Left renal pelvis (tissue), 4 donors: ENCODE results near the gene LRRC10B. TPM values are rescaled to one million over a fixed set of nuclear protein-coding genes. Genes with fewer than 3 reads are reported as not detected.
"Not testable (repeated sequence)": the region's sequence is repeated elsewhere in the genome, so short reads cannot be mapped to it uniquely, and the experiment has no call there.

ENCODE experiments used
- DNase-seq, 4 donors: peaks; one replicate each; pipeline ENCODE4 v3.0.0-alpha.2; 2013; ENCODE audit warnings: low read depth in 4 of 4, low spot score in 3 of 4
- polyA plus RNA-seq, 4 donors: library from polyadenylated mRNA; unstranded; fragments of 120-200 nt; gene quantifications; one replicate each; pipeline ENCODE4 v1.2.1, GENCODE V29; 2013; ENCODE audit not compliant: insufficient read length in 4 of 4

Gene LRRC10B
- polyA plus RNA-seq, result 1 to 10 TPM; 1.2 to 3.0 (median 1.5) TPM

GRCh38 chr11:61507962-61508861 lies at the start of gene LRRC10B:
Gene LRRC10B (plus strand): TSS chr11:61508749. CDS start chr11:61508999, 250 bp downstream.
- DNase-seq, result no peak

GRCh38 chr11:61460474-61460881 lies 48.1 kb upstream of the LRRC10B start:
- no peak for DNase-seq

GRCh38 chr11:61460986-61461385 lies 47.6 kb upstream of the LRRC10B start:
- DNase-seq, result no peak

- not testable (repeated sequence) for DNase-seq
Observed at GRCh38 chr11:61467602-61468001, 40.9 kb upstream of the LRRC10B start.

- DNase-seq, result no peak
Observed at GRCh38 chr11:61468002-61468401, 40.5 kb upstream of the LRRC10B start.

GRCh38 chr11:61472282-61472681 lies 36.3 kb upstream of the LRRC10B start:
- DNase-seq, result no peak

GRCh38 chr11:61472868-61473267 lies 35.7 kb upstream of the LRRC10B start:
- no peak for DNase-seq

GRCh38 chr11:61473370-61474012 lies 35.1 kb upstream of the LRRC10B start:
- no peak for DNase-seq

- DNase-seq, result no peak
Observed at GRCh38 chr11:61474013-61474643, 34.4 kb upstream of the LRRC10B start.

GRCh38 chr11:61475433-61475832 lies 33.1 kb upstream of the LRRC10B start:
- DNase-seq, result no peak

- no peak for DNase-seq
Observed at GRCh38 chr11:61476371-61476770, 32.2 kb upstream of the LRRC10B start.

GRCh38 chr11:61477126-61477525 lies 31.4 kb upstream of the LRRC10B start:
- DNase-seq, result no peak

GRCh38 chr11:61477727-61478148 lies 30.8 kb upstream of the LRRC10B start:
- no peak for DNase-seq

- not testable (repeated sequence) for DNase-seq
Observed at GRCh38 chr11:61479360-61480058, 29.0 kb upstream of the LRRC10B start.

GRCh38 chr11:61480261-61480993 lies 28.1 kb upstream of the LRRC10B start:
- no peak for DNase-seq

- peak in 1 of 4 donors; percentile 45 for DNase-seq
Observed at GRCh38 chr11:61480994-61481335, 27.6 kb upstream of the LRRC10B start.

GRCh38 chr11:61481806-61482205 lies 26.7 kb upstream of the LRRC10B start:
- no peak for DNase-seq

GRCh38 chr11:61482513-61482912 lies 26.0 kb upstream of the LRRC10B start:
- DNase-seq, result no peak

GRCh38 chr11:61484541-61484940 lies 24.0 kb upstream of the LRRC10B start:
- no peak for DNase-seq

GRCh38 chr11:61485080-61485479 lies 23.5 kb upstream of the LRRC10B start:
- DNase-seq, result no peak
